ENCODE measurements around the gene SLC34A1.

- TF ChIP-seq CTCF (IDR thresholded peaks at IDR 0.05; ENCODE audit: insufficient read depth, low read length, poor library complexity, severe bottlenecking) (no peak), EZH2phosphoT487 (conservative IDR thresholded peaks at IDR 0.05; ENCODE audit: low read length) (no peak)
Observed at GRCh38 chr5:177431317-177432142, 47.3 kb downstream of the SLC34A1 start.

Data from SU-DHL-6 (cell line).